ENCODE measurements around the gene NPTXR. TPM values are rescaled to one million over a fixed set of nuclear protein-coding genes. Genes with fewer than 3 reads are reported as not detected.

Gene NPTXR
- total RNA-seq, 2 experiments from 2014 or later, result 3.3 to 3.6 TPM

Other genes with a start within 250 kb of the NPTXR start
- under 1 TPM; 0.40 TPM for gene FAM227A, start 187.6 kb downstream of the NPTXR start, total RNA-seq
- 10 to 100 TPM; 13.6 to 16.3 TPM for gene CBY1, start 187.4 kb downstream of the NPTXR start, total RNA-seq
- gene TOMM22, start 162.1 kb downstream of the NPTXR start, total RNA-seq, result 100 to 1,000 TPM; 192 to 195 TPM
- gene JOSD1, start 143.1 kb downstream of the NPTXR start, total RNA-seq, result 10 to 100 TPM; 90.6 to 95.1 TPM
- gene GTPBP1, start 138.1 kb downstream of the NPTXR start, total RNA-seq, result 10 to 100 TPM; 66.6 to 67.4 TPM
- gene SUN2, start 88.0 kb downstream of the NPTXR start, total RNA-seq, result 10 to 100 TPM; 96.4 to 96.9 TPM
- gene DNAL4, start 49.9 kb downstream of the NPTXR start, total RNA-seq, result 1 to 10 TPM; 8.9 to 9.5 TPM
- gene CBX6, start 28.2 kb upstream of the NPTXR start, total RNA-seq, result 100 to 1,000 TPM; 162 to 166 TPM
- not detected for gene APOBEC3A, start 113.6 kb upstream of the NPTXR start, total RNA-seq
- gene APOBEC3B, start 138.3 kb upstream of the NPTXR start, total RNA-seq, result 10 to 100 TPM; 10.4 to 10.7 TPM
- 100 to 1,000 TPM; 117 to 120 TPM for gene APOBEC3C, start 170.2 kb upstream of the NPTXR start, total RNA-seq
- gene APOBEC3D, start 177.1 kb upstream of the NPTXR start, total RNA-seq, result 10 to 100 TPM; 44.6 to 45.2 TPM
- 10 to 100 TPM; 28.6 to 30.0 TPM for gene APOBEC3F, start 196.8 kb upstream of the NPTXR start, total RNA-seq
- gene APOBEC3G, start 233.2 kb upstream of the NPTXR start, total RNA-seq, result 100 to 1,000 TPM; 129 to 137 TPM